Hepatocyte (in vitro differentiated cells): ENCODE measurements around the gene SLX9. TPM values are rescaled to one million over a fixed set of nuclear protein-coding genes. Genes with fewer than 3 reads are reported as not detected.

ENCODE experiments used
- DNase-seq: peaks from one replicate; pipeline ENCODE4 v3.0.0-alpha.2; 2016; ENCODE audit warnings: low spot score
- H2AFZ ChIP-seq: fragments of 200-600 bp; sonication (generic); 2 replicates; pipeline ENCODE4 v1.6.0; 2016; ENCODE audit warnings: antibody characterized with exemption, mild to moderate bottlenecking
- H3K27ac ChIP-seq: fragments of 200-600 bp; sonication (generic); 2 replicates; pipeline ENCODE4 v1.5.1; 2016; ENCODE audit warnings: mild to moderate bottlenecking
- H3K27me3 ChIP-seq: fragments of 200-600 bp; sonication (generic); 2 replicates; pipeline ENCODE4 v1.6.1; 2016
- H3K36me3 ChIP-seq: fragments of 200-600 bp; sonication (generic); replicated peaks from 2 replicates; pipeline ENCODE4 v1.5.1; 2016; ENCODE audit warnings: low read depth; ENCODE audit not compliant: insufficient read depth
- H3K4me1 ChIP-seq: fragments of 200-600 bp; sonication (generic); 2 replicates; pipeline ENCODE4 v1.5.1; 2016; ENCODE audit warnings: mild to moderate bottlenecking, moderate library complexity; ENCODE audit not compliant: insufficient read depth
- H3K4me2 ChIP-seq: fragments of 200-600 bp; sonication (generic); 2 replicates; pipeline ENCODE4 v1.6.0; 2016
- H3K4me3 ChIP-seq: fragments of 200-600 bp; sonication (generic); 2 replicates; pipeline ENCODE4 v1.5.1; 2016; ENCODE audit warnings: mild to moderate bottlenecking
- H3K79me2 ChIP-seq: fragments of 200-600 bp; sonication (generic); 2 replicates; pipeline ENCODE4 v1.6.0; 2017; ENCODE audit warnings: mild to moderate bottlenecking
- H3K9me2 ChIP-seq: fragments of 200-600 bp; sonication (generic); replicated peaks from 2 replicates; pipeline ENCODE4 v1.6.0; 2017; ENCODE audit warnings: mild to moderate bottlenecking; ENCODE audit not compliant: insufficient read depth
- H3K9me3 ChIP-seq: fragments of 200-600 bp; sonication (generic); 2 replicates; pipeline ENCODE4 v1.5.1; 2016; ENCODE audit warnings: low read depth, mild to moderate bottlenecking
- H4K20me1 ChIP-seq: fragments of 200-600 bp; sonication (generic); 2 replicates; pipeline ENCODE4 v1.6.0; 2016; ENCODE audit warnings: mild to moderate bottlenecking; ENCODE audit not compliant: insufficient read depth, poor library complexity, severe bottlenecking
- CTCF ChIP-seq: fragments of 200-600 bp; sonication (generic); IDR thresholded peaks from 2 replicates; pipeline ENCODE4 v1.5.1; 2016; ENCODE audit warnings: antibody characterized with exemption, mild to moderate bottlenecking; ENCODE audit not compliant: poor library complexity
- EZH2 ChIP-seq: fragments of 200-600 bp; sonication (generic); IDR thresholded peaks from 2 replicates; pipeline ENCODE4 v1.6.1; 2016; ENCODE audit warnings: antibody characterized with exemption, mild to moderate bottlenecking, borderline replicate concordance
- EZH2phosphoT487 ChIP-seq: fragments of 200-600 bp; sonication (generic); IDR thresholded peaks from one replicate; pipeline ENCODE4 v1.6.1; 2018; ENCODE audit warnings: antibody characterized with exemption, mild to moderate bottlenecking, low read depth, moderate library complexity; ENCODE audit not compliant: unreplicated experiment, severe bottlenecking
- WGBS: methylation state at CpG from one replicate; pipeline ENCODE4 v1.1.6; 2016; ENCODE audit warnings: low lambda C conversion rate; ENCODE audit errors: missing lambda C conversion rate; 5-methylcytosine and 5-hydroxymethylcytosine counted together
- polyA plus RNA-seq: library from polyadenylated mRNA; unstranded; fragments of >200 nt; fragmentation: Nextera tagmentation; extraction: Ambion mirVana; gene quantifications from 2 replicates; pipeline ENCODE4 v1.2.1, GENCODE V29; 2016
- total RNA-seq: library from RNA; depleted of rRNA; stranded (reverse); fragments of >200 nt; gene quantifications from 2 replicates; pipeline ENCODE4 v1.2.3, GENCODE V29; 2014

The SLX9 gene
- total and polyA plus RNA-seq, 2 experiments from 2014 or later: 16.3 to 33.2 TPM

DNA sequence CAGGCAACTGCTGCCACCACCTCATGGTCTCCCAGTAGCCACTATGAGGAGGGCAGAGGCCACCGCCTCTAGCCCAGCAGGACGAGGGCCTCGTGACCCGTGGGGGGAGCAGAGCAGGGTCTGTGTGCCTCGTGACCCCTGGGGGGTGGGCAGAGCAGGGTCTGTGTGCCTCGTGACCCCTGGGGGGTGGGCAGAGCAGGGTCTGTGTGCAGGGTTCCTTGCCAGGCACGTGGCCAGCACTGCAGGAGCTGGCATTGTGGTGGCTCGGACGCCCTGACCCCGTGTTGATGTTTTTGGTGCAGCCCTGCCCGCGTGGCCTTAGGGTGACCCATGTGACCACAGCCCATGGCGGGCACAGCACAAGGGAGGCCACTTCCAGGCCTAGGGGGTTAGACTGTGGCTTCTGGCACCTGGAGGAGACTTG, 52.8 kb downstream of the SLX9 start:
- H3K79me2 ChIP-seq: no peaks in the 10 kb centered on the region
- H3K27me3 ChIP-seq: no peaks in the 10 kb centered on the region
- no peak overlapping the region for H2AFZ ChIP-seq
- H3K36me3 ChIP-seq: no peaks in the 10 kb centered on the region
- H3K4me1 ChIP-seq: peaks cover 16% of the 10 kb centered on the region
- no peaks in the 10 kb centered on the region for H3K9me3 ChIP-seq
- no peaks in the 10 kb centered on the region for H3K9me2 ChIP-seq
- TF ChIP-seq CTCF (no peak), EZH2 (no peak), EZH2phosphoT487 (no peak)
- DNase-seq: no peak
- WGBS: 91% methylated on average over 13 of the region's 13 CpGs
- H3K4me3 ChIP-seq: no peak overlapping the region
- no peaks in the 10 kb centered on the region for H4K20me1 ChIP-seq
- no peak overlapping the region for H3K27ac ChIP-seq
- no peak overlapping the region for H3K4me2 ChIP-seq

GRCh38 chr21:44993321-44994046, 53.7 kb downstream of the SLX9 start:
- H3K9me3 ChIP-seq: no peaks in the 10 kb centered on the region
- WGBS: 92% methylated on average over 13 of the region's 20 CpGs
- no peak overlapping the region for H3K27ac ChIP-seq

GRCh38 chr21:44994047-44994694, 54.3 kb downstream of the SLX9 start:
- H3K4me1 ChIP-seq: peaks cover 10% of the 10 kb centered on the region
- no peak overlapping the region for H3K27ac ChIP-seq
- no peaks in the 10 kb centered on the region for H3K79me2 ChIP-seq
- H3K36me3 ChIP-seq: no peaks in the 10 kb centered on the region
- H3K4me3 ChIP-seq: no peak overlapping the region
- no peak overlapping the region for H3K4me2 ChIP-seq
- H3K27me3 ChIP-seq: no peaks in the 10 kb centered on the region
- DNase-seq: no peak
- TF ChIP-seq EZH2phosphoT487: no peak
- no peak for TF ChIP-seq EZH2
- no peak for TF ChIP-seq CTCF
- no peak overlapping the region for H2AFZ ChIP-seq
- 83% methylated on average over 24 of the region's 24 CpGs for WGBS
- H3K9me2 ChIP-seq: no peaks in the 10 kb centered on the region
- no peaks in the 10 kb centered on the region for H3K9me3 ChIP-seq
- H4K20me1 ChIP-seq: no peaks in the 10 kb centered on the region

More at GRCh38 chr21:44993321-44994046, 53.7 kb downstream of the SLX9 start:
- no peaks in the 10 kb centered on the region for H4K20me1 ChIP-seq
- no peaks in the 10 kb centered on the region for H3K79me2 ChIP-seq
- no peak overlapping the region for H3K4me2 ChIP-seq
- no peak for DNase-seq
- H3K36me3 ChIP-seq: no peaks in the 10 kb centered on the region
- no peak overlapping the region for H3K4me3 ChIP-seq
- no peak overlapping the region for H2AFZ ChIP-seq
- H3K4me1 ChIP-seq: peaks cover 16% of the 10 kb centered on the region
- no peaks in the 10 kb centered on the region for H3K27me3 ChIP-seq
- no peaks in the 10 kb centered on the region for H3K9me2 ChIP-seq
- no peak for TF ChIP-seq EZH2
- TF ChIP-seq CTCF: no peak
- TF ChIP-seq EZH2phosphoT487: no peak
